ENCODE results near the gene FRMPD2.
"Not testable (repeated sequence)": the region's sequence is repeated elsewhere in the genome, so short reads cannot be mapped to it uniquely, and the experiment has no call there.

The FRMPD2 gene

GRCh38 chr10:48187713-48188485, 86.6 kb downstream of the FRMPD2 start:
- no peak for TF ChIP-seq CTCF (IDR thresholded peaks at IDR 0.05; ENCODE audit: control insufficient read depth, insufficient read depth, low read depth, low read length, missing control alignments)
- H3K4me3 ChIP-seq (ENCODE audit: control insufficient read depth, low read depth, low read length): no peak overlapping the region
- DNase-seq (ENCODE audit: low read depth): no peak

GRCh38 chr10:48187126-48187525, 87.4 kb downstream of the FRMPD2 start:
- TF ChIP-seq CTCF (IDR thresholded peaks at IDR 0.05; ENCODE audit: control insufficient read depth, insufficient read depth, low read depth, low read length, missing control alignments): no peak
- no peak for DNase-seq (ENCODE audit: low read depth)
- H3K4me3 ChIP-seq (ENCODE audit: control insufficient read depth, low read depth, low read length): no peak overlapping the region

GRCh38 chr10:48186264-48186804, 88.2 kb downstream of the FRMPD2 start:
- not testable (repeated sequence) for DNase-seq (ENCODE audit: low read depth); H3K4me3 ChIP-seq (ENCODE audit: control insufficient read depth, low read depth, low read length)

- no peak for DNase-seq (ENCODE audit: low read depth)
- H3K4me3 ChIP-seq (ENCODE audit: control insufficient read depth, low read depth, low read length): no peak overlapping the region
- TF ChIP-seq CTCF (IDR thresholded peaks at IDR 0.05; ENCODE audit: control insufficient read depth, insufficient read depth, low read depth, low read length, missing control alignments): no peak
These were observed 90.3 kb downstream of the FRMPD2 start for GRCh38 chr10:48184224-48184623.

GRCh38 chr10:48172715-48173114, 101.8 kb downstream of the FRMPD2 start:
- DNase-seq (ENCODE audit: low read depth); H3K4me3 ChIP-seq (ENCODE audit: control insufficient read depth, low read depth, low read length): not testable (repeated sequence)

- H3K4me3 ChIP-seq (ENCODE audit: control insufficient read depth, low read depth, low read length); DNase-seq (ENCODE audit: low read depth): not testable (repeated sequence)
These were observed 113.8 kb downstream of the FRMPD2 start for GRCh38 chr10:48160670-48161069.

- not testable (repeated sequence) for DNase-seq (ENCODE audit: low read depth); H3K4me3 ChIP-seq (ENCODE audit: control insufficient read depth, low read depth, low read length)
These were observed 114.3 kb downstream of the FRMPD2 start for GRCh38 chr10:48160163-48160562.

GRCh38 chr10:48154211-48155140, 120.0 kb downstream of the FRMPD2 start:
- not testable (repeated sequence) for DNase-seq (ENCODE audit: low read depth); H3K4me3 ChIP-seq (ENCODE audit: control insufficient read depth, low read depth, low read length)

- not testable (repeated sequence) for DNase-seq (ENCODE audit: low read depth); H3K4me3 ChIP-seq (ENCODE audit: control insufficient read depth, low read depth, low read length)
These were observed 126.9 kb downstream of the FRMPD2 start for GRCh38 chr10:48147643-48148042.

- DNase-seq (ENCODE audit: low read depth); H3K4me3 ChIP-seq (ENCODE audit: control insufficient read depth, low read depth, low read length): not testable (repeated sequence)
These were observed 130.5 kb downstream of the FRMPD2 start for GRCh38 chr10:48143721-48144642.

GRCh38 chr10:48140949-48141348, 133.5 kb downstream of the FRMPD2 start:
- not testable (repeated sequence) for DNase-seq (ENCODE audit: low read depth); H3K4me3 ChIP-seq (ENCODE audit: control insufficient read depth, low read depth, low read length)

- DNase-seq (ENCODE audit: low read depth); H3K4me3 ChIP-seq (ENCODE audit: control insufficient read depth, low read depth, low read length): not testable (repeated sequence)
These were observed 134.3 kb downstream of the FRMPD2 start for GRCh38 chr10:48139953-48140850.
